ENCODE results near the gene CRB2. TPM values are rescaled to one million over a fixed set of nuclear protein-coding genes. Genes with fewer than 3 reads are reported as not detected.

Gene CRB2
- total RNA-seq, 1 donor from 2014 or later: 1.2 TPM

DNA sequence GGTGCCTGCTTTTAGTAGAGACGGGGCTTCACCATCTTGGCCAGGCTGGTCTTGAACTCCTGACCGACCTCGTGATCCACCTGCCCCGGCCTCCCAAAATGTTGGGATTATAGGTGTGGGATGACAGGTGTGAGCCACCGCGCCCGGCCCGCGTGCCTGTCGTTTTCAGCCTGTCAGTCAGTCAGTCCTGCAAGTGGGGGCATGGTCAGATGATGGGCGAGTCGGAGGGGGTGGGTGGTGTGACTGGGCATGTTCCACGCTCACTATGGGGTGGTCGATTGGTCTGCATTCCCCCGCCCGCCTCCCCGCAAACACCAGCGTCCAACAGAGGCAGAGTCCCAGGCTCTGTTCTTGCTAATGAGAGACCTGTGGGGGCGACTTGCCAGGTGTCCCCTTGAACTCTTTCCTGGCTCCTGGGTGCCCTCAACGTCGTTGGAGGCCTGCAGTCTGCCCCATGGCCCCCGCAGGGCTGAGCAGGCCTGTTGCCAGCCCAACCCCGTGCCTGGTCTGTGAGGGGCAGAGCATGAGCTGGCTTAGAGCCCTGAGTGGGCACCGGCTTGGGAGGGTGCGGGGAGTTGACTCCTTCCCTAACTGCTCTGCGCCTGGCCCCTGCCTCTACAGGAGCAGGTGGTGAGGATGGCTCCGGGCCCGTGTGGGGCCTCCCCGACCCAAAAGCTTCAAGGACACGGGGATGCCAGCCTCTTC lies 23.1 kb downstream of the CRB2 start:
- Mint-ChIP-seq H3K36me3 (ENCODE audit: low read depth) (peaks cover 5% of the 10 kb centered on the region), H3K27me3 (peaks cover 8% of the 10 kb centered on the region), H3K4me1 (no peaks in the 10 kb centered on the region), H3K27ac (no peak overlapping the region), H3K9me3 (no peaks in the 10 kb centered on the region), H3K4me3 (no peak overlapping the region)
- intact Hi-C loops (cut with micrococcal nuclease): no loop called here
- ATAC-seq (ENCODE audit: low read depth) (no peak), DNase-seq (no peak)
- POLR2A ChIA-PET: no interaction called here
- CTCF ChIA-PET: interaction anchor here (1.3 kb wide), 1 partner anchor 25 kb away, joined by 3 read pairs; no protein-coding TSS in a partner anchor
- TF ChIP-seq, protein P1, sequence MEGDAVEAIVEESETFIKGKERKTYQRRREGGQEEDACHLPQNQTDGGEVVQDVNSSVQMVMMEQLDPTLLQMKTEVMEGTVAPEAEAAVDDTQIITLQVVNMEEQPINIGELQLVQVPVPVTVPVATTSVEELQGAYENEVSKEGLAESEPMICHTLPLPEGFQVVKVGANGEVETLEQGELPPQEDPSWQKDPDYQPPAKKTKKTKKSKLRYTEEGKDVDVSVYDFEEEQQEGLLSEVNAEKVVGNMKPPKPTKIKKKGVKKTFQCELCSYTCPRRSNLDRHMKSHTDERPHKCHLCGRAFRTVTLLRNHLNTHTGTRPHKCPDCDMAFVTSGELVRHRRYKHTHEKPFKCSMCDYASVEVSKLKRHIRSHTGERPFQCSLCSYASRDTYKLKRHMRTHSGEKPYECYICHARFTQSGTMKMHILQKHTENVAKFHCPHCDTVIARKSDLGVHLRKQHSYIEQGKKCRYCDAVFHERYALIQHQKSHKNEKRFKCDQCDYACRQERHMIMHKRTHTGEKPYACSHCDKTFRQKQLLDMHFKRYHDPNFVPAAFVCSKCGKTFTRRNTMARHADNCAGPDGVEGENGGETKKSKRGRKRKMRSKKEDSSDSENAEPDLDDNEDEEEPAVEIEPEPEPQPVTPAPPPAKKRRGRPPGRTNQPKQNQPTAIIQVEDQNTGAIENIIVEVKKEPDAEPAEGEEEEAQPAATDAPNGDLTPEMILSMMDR (IDR thresholded peaks at IDR 0.05): no peak

DNA sequence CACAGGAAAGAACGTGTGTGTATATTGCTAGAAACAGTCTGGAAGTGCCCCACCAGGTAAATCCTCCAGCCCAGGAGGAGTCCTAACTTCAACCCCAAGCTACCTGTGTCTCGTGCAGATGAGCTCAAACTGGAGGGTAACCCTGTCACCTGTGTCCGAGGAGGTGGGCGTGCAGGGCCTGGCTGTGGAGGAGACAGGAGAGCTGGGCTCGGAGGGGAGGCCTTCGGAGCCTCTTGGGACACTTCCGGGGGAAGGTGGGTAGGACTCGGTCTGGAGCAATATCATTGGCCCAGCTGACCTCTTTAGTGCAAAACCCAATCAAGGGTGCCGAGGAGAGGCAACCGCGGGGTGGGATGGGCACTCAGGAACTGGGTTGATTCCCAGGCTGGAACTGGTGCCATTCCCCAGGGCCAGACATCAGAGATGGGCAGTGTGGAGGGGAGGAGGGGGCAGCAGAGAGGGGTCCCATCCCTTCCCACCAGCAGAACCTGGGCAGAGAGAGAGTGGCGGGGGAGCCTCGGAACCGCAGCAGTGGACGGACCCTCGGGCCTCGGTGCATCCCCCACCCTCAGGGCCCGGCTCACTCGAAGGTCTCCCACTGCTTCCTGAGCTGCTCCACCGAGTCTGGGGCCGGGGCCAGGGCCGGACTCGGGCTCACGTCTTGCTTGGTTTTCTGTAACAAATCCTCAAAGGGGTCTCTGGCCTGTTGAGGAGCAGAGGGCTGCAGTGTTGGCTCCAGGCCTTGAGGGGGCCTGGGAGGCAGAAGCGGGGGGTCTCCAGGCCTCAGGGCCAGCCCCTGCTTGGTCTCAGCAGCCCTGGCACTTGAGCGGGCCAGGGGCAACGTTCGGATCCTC lies 25.1 kb downstream of the CRB2 start:
- peaks cover 5% of the 10 kb centered on the region for H3K36me3 Mint-ChIP-seq (ENCODE audit: low read depth)
- TF ChIP-seq, protein P1 (IDR thresholded peaks at IDR 0.05): no peak
- no peaks in the 10 kb centered on the region for H3K4me1 Mint-ChIP-seq
- CTCF ChIA-PET: interaction anchor here (1.3 kb wide), 1 partner anchor 27 kb away, joined by 3 read pairs; no protein-coding TSS in a partner anchor
- no peak for DNase-seq
- H3K4me3 Mint-ChIP-seq: no peak overlapping the region
- POLR2A ChIA-PET: no interaction called here
- intact Hi-C loops (cut with micrococcal nuclease): loop anchor here (10.0 kb wide), 1 partner anchor 916 kb away; no protein-coding TSS in a partner anchor
- no peak for ATAC-seq (ENCODE audit: low read depth)
- no peaks in the 10 kb centered on the region for H3K9me3 Mint-ChIP-seq
- no peak overlapping the region for H3K27ac Mint-ChIP-seq
- H3K27me3 Mint-ChIP-seq: no peaks in the 10 kb centered on the region

DNA sequence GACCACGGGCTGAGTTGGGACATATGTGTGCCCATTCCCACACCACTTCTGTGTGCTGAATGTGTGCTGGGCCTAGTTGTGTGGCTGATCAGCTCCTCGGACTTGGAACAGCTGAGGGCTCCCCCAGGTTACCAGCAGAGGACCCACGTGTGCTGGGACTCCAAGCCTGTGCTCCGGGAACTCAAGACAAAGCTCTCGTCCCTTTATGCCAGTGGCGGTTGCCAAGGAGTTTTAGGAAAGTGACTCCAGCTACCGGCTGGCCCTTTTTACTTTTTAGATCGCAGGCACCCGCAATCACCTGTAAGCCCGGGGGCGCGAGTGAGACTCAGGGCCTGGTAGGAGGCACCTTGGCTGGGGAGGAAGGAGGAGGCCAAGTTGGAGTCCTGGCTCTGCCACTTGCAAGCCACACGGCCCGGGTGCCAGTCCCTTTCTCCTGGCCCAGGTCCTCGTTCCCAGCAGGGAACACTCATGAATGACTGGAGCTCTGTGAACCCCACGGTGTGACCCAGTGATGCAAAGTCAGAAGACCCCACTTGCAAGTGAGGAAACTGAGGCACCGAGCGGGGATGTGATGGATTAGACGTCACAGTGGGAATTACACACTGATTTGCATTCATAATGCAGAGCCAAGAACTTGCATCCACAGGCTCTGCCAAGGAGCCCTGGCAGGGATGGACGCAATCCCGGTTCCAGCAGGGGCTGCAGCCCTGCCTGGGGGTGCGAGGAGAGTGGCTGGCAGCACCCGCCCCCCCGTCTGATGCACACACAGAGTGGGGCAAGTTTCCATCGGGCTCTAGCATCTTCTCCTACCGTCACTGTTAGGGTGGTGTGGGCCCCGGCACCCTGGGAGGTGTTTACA lies 26.9 kb downstream of the CRB2 start:
- peaks cover 5% of the 10 kb centered on the region for H3K36me3 Mint-ChIP-seq (ENCODE audit: low read depth)
- CTCF ChIA-PET: no interaction called here
- no peak overlapping the region for H3K27ac Mint-ChIP-seq
- DNase-seq (no peak), ATAC-seq (ENCODE audit: low read depth) (no peak)
- TF ChIP-seq, protein P1 (IDR thresholded peaks at IDR 0.05): no peak
- POLR2A ChIA-PET: no interaction called here
- no peaks in the 10 kb centered on the region for H3K9me3 Mint-ChIP-seq
- H3K27me3 Mint-ChIP-seq: no peaks in the 10 kb centered on the region
- no peak overlapping the region for H3K4me3 Mint-ChIP-seq
- intact Hi-C loops (cut with micrococcal nuclease): loop anchor here (10.0 kb wide), 1 partner anchor 918 kb away; no protein-coding TSS in a partner anchor
- no peaks in the 10 kb centered on the region for H3K4me1 Mint-ChIP-seq

DNA sequence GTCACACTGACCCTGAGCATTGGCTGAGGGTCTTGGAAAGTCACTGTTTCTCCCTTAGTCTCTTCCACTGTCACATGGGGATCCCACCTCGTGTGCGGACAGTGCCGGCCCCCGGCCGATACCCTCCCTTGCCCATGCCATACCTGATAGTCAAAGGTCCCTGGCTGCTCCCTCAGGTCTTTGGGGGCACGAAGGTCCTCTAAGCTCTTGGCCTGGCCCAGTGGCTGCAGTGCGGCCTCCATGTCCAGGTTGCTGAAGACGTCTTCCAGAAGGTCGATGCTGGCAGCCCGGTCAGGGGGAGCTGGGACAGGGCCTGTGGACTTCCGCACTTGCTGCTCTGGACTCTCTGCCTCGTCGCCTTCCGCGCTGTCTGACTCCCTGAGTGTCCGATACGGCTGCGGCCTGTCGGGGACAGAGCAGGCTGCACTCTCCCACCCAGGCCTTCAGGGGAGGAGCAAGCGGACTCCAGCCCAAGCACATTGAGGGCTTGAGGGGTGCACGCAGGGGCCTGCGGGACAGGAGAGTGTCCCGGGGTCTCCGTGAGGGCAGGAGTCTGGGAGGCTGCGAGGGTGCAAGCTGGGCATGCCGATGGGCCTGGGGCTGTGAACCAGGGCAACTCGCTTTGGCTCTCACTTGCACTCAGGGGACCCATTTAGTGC lies 27.6 kb downstream of the CRB2 start:
- Mint-ChIP-seq H3K4me3 (no peak overlapping the region), H3K4me1 (no peaks in the 10 kb centered on the region), H3K27me3 (no peaks in the 10 kb centered on the region), H3K27ac (no peak overlapping the region), H3K36me3 (ENCODE audit: low read depth) (peaks cover 5% of the 10 kb centered on the region), H3K9me3 (no peaks in the 10 kb centered on the region)
- TF ChIP-seq, protein P1 (IDR thresholded peaks at IDR 0.05): no peak
- ChIA-PET CTCF (interaction anchor here (4.2 kb wide), 1 partner anchor 30 kb away, joined by 20 read pairs; no protein-coding TSS in a partner anchor), POLR2A (interaction anchor here (0.6 kb wide), 1 partner anchor 291 kb away, joined by 3 read pairs; no protein-coding TSS in a partner anchor)
- DNase-seq (no peak), ATAC-seq (ENCODE audit: low read depth) (no peak)
- intact Hi-C loops (cut with micrococcal nuclease): loop anchor here (10.0 kb wide), 1 partner anchor 919 kb away; no protein-coding TSS in a partner anchor

Measured in activated B cell treated with CpG ODN at 0.5 μM for 24 hours (primary cell).